ENCODE results near the gene SHB.
A peak's percentile ranks its signal among the peaks of the same experiment; 100 is the strongest.
"Not testable (repeated sequence)": the region's sequence is repeated elsewhere in the genome, so short reads cannot be mapped to it uniquely, and the experiment has no call there.

Gene SHB

DNA sequence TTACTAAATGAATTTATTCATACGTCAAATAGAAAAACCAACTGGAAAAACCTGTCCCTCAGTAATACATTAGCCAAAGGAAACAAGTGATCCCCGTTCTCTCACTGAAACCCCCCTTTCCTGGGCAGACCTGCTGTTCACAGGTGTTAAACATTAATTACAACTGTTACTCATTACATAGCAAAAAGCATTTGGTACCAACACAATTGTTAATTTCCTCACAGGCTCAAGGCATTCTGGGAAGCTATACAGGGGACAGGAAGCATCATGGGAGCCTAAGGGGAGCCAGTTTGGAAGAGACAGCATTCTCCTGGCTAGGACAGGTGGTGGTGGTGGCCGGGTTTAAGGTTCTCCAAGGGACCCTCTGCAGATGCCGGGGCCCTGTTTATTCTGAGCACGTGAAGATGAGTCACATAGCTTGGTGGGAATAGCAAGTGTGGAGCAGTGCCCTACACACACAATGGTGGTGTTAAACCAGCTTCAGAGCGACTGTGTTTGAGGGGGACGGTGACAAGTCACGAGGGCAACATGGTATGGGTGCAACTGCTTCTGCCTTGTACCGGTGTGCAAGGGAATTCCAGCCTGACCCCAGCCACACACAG, 102.5 kb downstream of the SHB start:
- Histone ChIP-seq H3K27me3 (no peaks in the 10 kb centered on the region), H4K20me1 (peaks cover 0 to 11% (median 0%) of the 10 kb centered on the region in 11 experiments; a peak in 2 of 22 replicates), H3K36me3 (no peaks in the 10 kb centered on the region; a peak in 1 of 22 replicates), H3K9me3 (replicated peaks in 1 of 11) (no peaks in the 10 kb centered on the region), H3K27ac (no peak overlapping the region), H3K9ac (no peak overlapping the region), H3K4me1 (peaks cover 2 to 36% (median 19%) of the 10 kb centered on the region in 10 experiments), H3K4me3 (no peak overlapping the region), H3K4me2 (no peak overlapping the region)
- no peak for TF ChIP-seq Cebpa-rat (IDR thresholded peaks at IDR 0.05)

DNA sequence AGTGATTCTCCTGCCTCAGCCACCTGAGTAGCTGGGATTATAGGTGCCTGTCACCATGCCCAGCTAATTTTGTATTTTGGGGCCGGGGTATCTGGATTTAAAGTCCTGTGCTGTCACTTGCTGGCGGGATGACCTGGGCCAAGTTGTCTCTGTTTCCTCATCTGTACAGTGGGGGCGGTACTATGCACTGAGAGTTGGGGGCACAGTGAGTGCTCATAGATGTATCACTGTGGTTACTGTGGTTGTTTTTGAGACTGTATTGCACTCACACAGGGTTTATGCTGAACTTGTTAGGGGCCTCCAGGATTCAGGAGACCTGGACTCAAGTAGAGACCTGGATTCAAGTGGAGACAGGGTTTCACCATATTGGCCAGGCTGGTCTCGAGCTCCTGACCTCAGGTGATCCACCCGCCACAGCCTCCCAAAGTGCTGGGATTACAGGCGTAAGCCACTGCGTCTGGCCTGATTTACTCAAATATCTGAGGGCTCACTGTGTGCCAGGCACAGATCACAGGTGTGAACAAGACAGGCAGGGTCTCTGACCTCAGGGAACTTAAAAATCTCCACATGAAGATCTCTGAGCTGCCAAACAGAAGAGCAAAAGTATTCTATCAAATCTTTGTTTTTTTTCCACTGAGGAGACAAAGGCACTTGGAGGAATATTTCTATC, 103.2 kb downstream of the SHB start:
- H3K36me3 ChIP-seq; H3K27ac ChIP-seq; H3K27me3 ChIP-seq; H3K9ac ChIP-seq; H3K4me2 ChIP-seq; H3K4me3 ChIP-seq; H3K9me3 ChIP-seq (replicated peaks in 1 of 11): not testable (repeated sequence)
- Histone ChIP-seq H3K4me1 (peaks cover 9 to 43% (median 26%) of the 10 kb centered on the region in 10 experiments), H4K20me1 (peaks cover 0 to 11% (median 0%) of the 10 kb centered on the region in 11 experiments; a peak in 2 of 22 replicates)

DNA sequence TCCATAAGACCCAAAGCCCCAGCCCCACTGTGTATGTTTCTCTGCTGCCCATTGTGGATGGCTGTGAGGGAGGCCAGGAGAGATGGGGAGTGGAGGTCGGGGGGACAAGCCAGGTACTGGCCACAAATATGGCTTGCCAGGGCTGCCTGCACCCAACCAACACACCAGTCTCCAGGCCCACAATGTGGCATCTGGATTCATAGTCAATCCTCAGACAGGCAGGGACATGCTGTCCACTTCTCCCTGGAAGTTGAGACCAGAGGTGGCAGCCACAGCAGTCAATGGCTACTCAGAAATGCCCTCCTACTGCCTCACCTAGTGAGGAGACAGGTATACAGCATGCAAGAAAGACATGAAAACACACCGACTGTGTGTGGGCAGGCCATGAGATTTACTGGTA, 103.9 kb downstream of the SHB start:
- Histone ChIP-seq H3K36me3 (no peaks in the 10 kb centered on the region; a peak in 1 of 22 replicates), H3K27ac (no peak overlapping the region), H3K27me3 (no peaks in the 10 kb centered on the region), H3K9ac (no peak overlapping the region), H3K4me3 (no peak overlapping the region), H4K20me1 (peaks cover 0 to 13% (median 0%) of the 10 kb centered on the region in 11 experiments; a peak in 2 of 22 replicates), H3K4me2 (peak overlapping the region in 2 of 11 experiments; percentile 43 to 55; a peak in 3 of 22 replicates), H3K4me1 (peaks cover 11 to 49% (median 28%) of the 10 kb centered on the region in 10 experiments), H3K9me3 (replicated peaks in 1 of 11) (no peaks in the 10 kb centered on the region)
- no peak for TF ChIP-seq Cebpa-rat (IDR thresholded peaks at IDR 0.05)

DNA sequence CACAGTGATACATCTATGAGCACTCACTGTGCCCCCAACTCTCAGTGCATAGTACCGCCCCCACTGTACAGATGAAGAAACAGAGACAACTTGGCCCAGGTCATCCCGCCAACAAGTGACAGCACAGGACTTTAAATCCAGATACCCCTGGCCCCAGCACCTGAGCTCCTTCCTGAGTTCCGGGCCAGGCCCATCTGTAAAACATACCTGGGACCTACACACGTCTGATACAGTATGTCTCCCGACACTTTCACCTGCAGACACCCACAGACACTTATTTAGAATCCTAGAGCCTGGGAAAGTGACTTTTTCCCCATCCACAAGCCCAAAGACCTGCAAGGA, 104.3 kb downstream of the SHB start:
- Histone ChIP-seq H3K9ac (no peak overlapping the region), H4K20me1 (peaks cover 0 to 13% (median 0%) of the 10 kb centered on the region in 11 experiments; a peak in 2 of 22 replicates), H3K4me3 (no peak overlapping the region), H3K4me1 (peaks cover 11 to 48% (median 28%) of the 10 kb centered on the region in 10 experiments), H3K27ac (no peak overlapping the region), H3K36me3 (no peaks in the 10 kb centered on the region; a peak in 1 of 22 replicates), H3K4me2 (peak overlapping the region in 4 of 11 experiments; percentile 38 to 57 (median 49); a peak in 5 of 22 replicates), H3K9me3 (replicated peaks in 1 of 11) (no peaks in the 10 kb centered on the region), H3K27me3 (no peaks in the 10 kb centered on the region)
- TF ChIP-seq Cebpa-rat (IDR thresholded peaks at IDR 0.05): no peak

DNA sequence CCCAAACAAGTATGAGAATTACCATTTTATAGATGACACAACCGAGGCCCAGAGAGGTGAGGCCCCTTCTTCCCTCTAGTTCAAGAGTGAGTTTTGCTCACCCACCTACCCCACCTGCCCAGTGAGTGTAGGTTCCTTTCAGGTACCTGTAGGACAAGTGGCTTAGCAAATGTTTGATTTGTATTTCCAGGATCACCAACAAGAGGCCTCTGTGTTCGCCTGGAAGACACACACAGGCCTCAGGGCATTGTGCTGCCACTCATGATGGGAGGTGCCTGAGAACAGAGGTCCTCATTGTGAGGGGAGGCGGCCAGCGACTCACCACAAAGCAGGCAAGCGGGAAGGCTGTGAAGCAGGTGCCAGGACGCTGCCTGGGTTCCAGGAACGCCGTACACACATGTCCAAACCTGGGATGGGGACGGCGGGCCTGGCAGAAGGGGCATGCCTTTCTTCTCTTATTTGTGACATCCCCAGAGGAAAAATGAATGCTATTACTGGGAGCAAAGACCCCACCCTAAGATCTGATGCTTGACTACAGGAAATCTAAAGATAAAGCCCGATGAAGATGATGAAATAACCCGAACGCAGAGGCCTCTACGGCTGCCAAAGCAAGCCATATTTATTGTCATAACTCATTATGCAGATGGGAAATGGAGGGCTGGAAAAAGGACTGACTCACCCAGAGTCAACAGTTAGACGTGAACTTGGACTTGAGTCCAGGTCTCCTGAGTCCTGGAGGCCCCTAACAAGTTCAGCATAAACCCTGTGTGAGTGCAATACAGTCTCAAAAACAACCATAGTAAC, 104.9 kb downstream of the SHB start:
- Histone ChIP-seq H3K9ac (0 out of 22 replicates have a peak overlapping the region, but pooled peaks of 1 of the 11 experiments have one; percentile 4), H3K36me3 (no peaks in the 10 kb centered on the region; a peak in 1 of 22 replicates)
- TF ChIP-seq Cebpa-rat (IDR thresholded peaks at IDR 0.05): 0 out of 22 replicates have a peak, but pooled peaks of 1 of the 11 experiments have one; percentile 34

DNA sequence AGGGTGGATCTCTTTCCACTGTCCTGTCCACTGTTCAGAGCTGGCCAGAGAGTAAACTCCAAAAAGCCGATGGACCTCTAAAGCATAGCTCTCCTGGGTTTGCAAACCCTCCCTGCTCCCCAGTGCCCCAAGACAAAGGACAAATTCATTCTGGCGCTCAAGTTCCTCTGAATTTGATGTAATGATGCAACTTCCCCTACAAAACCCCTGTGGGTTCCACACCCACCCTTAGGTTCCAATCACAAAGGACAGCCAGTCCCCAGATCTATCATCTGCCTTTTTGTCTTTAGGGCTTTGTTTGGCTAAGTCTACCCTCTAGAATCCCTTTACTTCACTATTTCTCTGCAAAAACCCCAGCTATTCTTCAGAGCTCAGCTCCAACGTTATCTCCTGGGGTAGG, 107.7 kb downstream of the SHB start:
- Histone ChIP-seq H3K27ac (peak overlapping the region in 4 of 11 experiments; percentile 9 to 56 (median 30); a peak in 6 of 22 replicates), H3K36me3 (no peaks in the 10 kb centered on the region; a peak in 1 of 22 replicates), H4K20me1 (peaks cover 0 to 13% (median 0%) of the 10 kb centered on the region in 11 experiments; a peak in 2 of 22 replicates), H3K4me3 (no peak overlapping the region), H3K4me1 (peaks cover 14 to 45% (median 27%) of the 10 kb centered on the region in 10 experiments), H3K9me3 (replicated peaks in 1 of 11) (no peaks in the 10 kb centered on the region), H3K27me3 (no peaks in the 10 kb centered on the region), H3K4me2 (peak overlapping the region; percentile 39 to 75 (median 69)), H3K9ac (peak overlapping the region in 2 of 11 experiments; percentile 35 to 41; a peak in 2 of 22 replicates)
- no peak for TF ChIP-seq Cebpa-rat (IDR thresholded peaks at IDR 0.05)

More for the DNA sequence above, 104.9 kb downstream of the SHB start:
- peaks cover 11 to 42% (median 22%) of the 10 kb centered on the region in 10 experiments for H3K4me1 ChIP-seq
- no peaks in the 10 kb centered on the region for H3K27me3 ChIP-seq
- H3K4me2 ChIP-seq: peak overlapping the region in 9 of 11 experiments; percentile 12 to 57 (median 40); a peak in 12 of 22 replicates
- peaks cover 0 to 13% (median 0%) of the 10 kb centered on the region in 11 experiments; a peak in 2 of 22 replicates for H4K20me1 ChIP-seq
- no peak overlapping the region for H3K4me3 ChIP-seq
- H3K9me3 ChIP-seq (replicated peaks in 1 of 11): no peaks in the 10 kb centered on the region
- no peak overlapping the region for H3K27ac ChIP-seq

DNA sequence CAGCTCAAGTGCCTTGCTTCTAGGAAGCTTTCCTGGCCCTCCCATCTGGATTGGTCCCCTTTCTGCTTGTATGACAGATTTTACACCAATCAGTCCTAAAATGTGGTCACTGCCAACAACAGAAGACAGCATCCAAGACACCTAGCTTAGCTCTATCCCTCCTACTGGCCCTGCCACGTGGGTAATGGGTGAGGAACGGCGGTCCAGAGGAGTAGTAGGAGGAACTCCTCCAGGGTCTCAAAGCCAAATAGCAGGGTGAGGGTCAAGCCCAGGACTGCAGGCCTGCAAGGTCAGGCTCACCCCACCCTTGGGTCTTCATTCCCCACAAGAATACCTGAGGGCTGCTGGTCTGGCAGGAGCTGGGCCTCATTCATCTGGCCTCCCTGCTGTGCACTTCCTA, 108.4 kb downstream of the SHB start:
- H3K27ac ChIP-seq: peak overlapping the region in 4 of 11 experiments; percentile 9 to 56 (median 30); a peak in 5 of 22 replicates

DNA sequence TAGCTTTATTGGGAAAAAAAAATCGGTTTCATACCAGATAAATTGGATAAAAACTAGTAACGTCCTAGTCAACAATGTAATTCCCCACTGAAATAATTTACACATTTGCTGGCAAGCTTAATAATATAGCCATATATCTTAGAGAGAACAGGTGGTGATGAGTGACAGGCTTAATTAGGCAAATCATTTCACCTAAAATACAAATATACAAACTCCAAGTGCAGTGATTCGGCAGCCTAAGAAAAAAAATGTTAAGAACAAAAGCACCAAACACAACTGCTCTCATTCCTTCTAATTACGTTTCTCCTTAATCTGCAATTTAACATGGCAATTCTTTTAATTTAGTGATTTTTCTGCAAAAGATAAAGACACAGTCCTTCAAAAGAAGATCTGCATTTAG, 109.1 kb downstream of the SHB start:
- TF ChIP-seq Cebpa-rat (IDR thresholded peaks at IDR 0.05): no peak
- H4K20me1 ChIP-seq: peaks cover 0 to 13% (median 0%) of the 10 kb centered on the region in 11 experiments; a peak in 1 of 22 replicates
- peaks cover 0 to 9% (median 0%) of the 10 kb centered on the region in 11 experiments; a peak in 2 of 22 replicates for H3K36me3 ChIP-seq
- no peak overlapping the region for H3K4me3 ChIP-seq
- no peaks in the 10 kb centered on the region for H3K9me3 ChIP-seq (replicated peaks in 1 of 11)
- no peak overlapping the region for H3K4me2 ChIP-seq
- no peak overlapping the region for H3K9ac ChIP-seq
- no peaks in the 10 kb centered on the region for H3K27me3 ChIP-seq
- H3K4me1 ChIP-seq: peaks cover 14 to 58% (median 38%) of the 10 kb centered on the region in 10 experiments
- no peak overlapping the region for H3K27ac ChIP-seq

More for the DNA sequence above, 108.4 kb downstream of the SHB start:
- H4K20me1 ChIP-seq: peaks cover 0 to 13% (median 0%) of the 10 kb centered on the region in 11 experiments; a peak in 2 of 22 replicates
- no peaks in the 10 kb centered on the region for H3K9me3 ChIP-seq (replicated peaks in 1 of 11)
- H3K4me1 ChIP-seq: peaks cover 14 to 53% (median 31%) of the 10 kb centered on the region in 10 experiments
- H3K9ac ChIP-seq: no peak overlapping the region
- TF ChIP-seq Cebpa-rat (IDR thresholded peaks at IDR 0.05): no peak
- H3K27me3 ChIP-seq: no peaks in the 10 kb centered on the region
- peak overlapping the region; percentile 39 to 75 (median 69); a peak in 21 of 22 replicates for H3K4me2 ChIP-seq
- peaks cover 0 to 3% (median 0%) of the 10 kb centered on the region in 11 experiments; a peak in 2 of 22 replicates for H3K36me3 ChIP-seq
- no peak overlapping the region for H3K4me3 ChIP-seq
